GM10847 (cell line): ENCODE measurements around the gene MKKS.

ENCODE experiments used
- POLR2A ChIP-seq: IDR thresholded peaks from 2 replicates; pipeline ENCODE4 v1.6.1; 2011; ENCODE audit not compliant: insufficient read length; ENCODE audit errors: extremely low read depth

MKKS gene

GRCh38 chr20:10433014-10433622 lies 904 bp downstream of the MKKS start:
- no peak for TF ChIP-seq POLR2A

GRCh38 chr20:10432079-10432478 lies 1.9 kb downstream of the MKKS start:
- no peak for TF ChIP-seq POLR2A

GRCh38 chr20:10430704-10431103 lies 3.3 kb downstream of the MKKS start:
- no peak for TF ChIP-seq POLR2A

- no peak for TF ChIP-seq POLR2A
Measured at GRCh38 chr20:10430000-10430466, 4.0 kb downstream of the MKKS start.

- no peak for TF ChIP-seq POLR2A
Measured at GRCh38 chr20:10429443-10429981, 4.5 kb downstream of the MKKS start.

GRCh38 chr20:10428008-10428407 lies 6.0 kb downstream of the MKKS start:
- TF ChIP-seq POLR2A = no peak

- no peak for TF ChIP-seq POLR2A
Measured at GRCh38 chr20:10427060-10427692, 6.8 kb downstream of the MKKS start.

- TF ChIP-seq POLR2A = no peak
Measured at GRCh38 chr20:10423735-10424134, 10.3 kb downstream of the MKKS start.

GRCh38 chr20:10419550-10420133 lies 14.4 kb downstream of the MKKS start:
- TF ChIP-seq POLR2A = no peak

- no peak for TF ChIP-seq POLR2A
Measured at GRCh38 chr20:10415013-10415650, 18.9 kb downstream of the MKKS start.

- no peak for TF ChIP-seq POLR2A
Measured at GRCh38 chr20:10412591-10413408, 21.2 kb downstream of the MKKS start.

- TF ChIP-seq POLR2A = no peak
Measured at GRCh38 chr20:10411673-10412072, 22.3 kb downstream of the MKKS start.

GRCh38 chr20:10408108-10408813 lies 25.8 kb downstream of the MKKS start:
- TF ChIP-seq POLR2A = no peak

- TF ChIP-seq POLR2A = no peak
Measured at GRCh38 chr20:10404959-10405530, 29.0 kb downstream of the MKKS start.
